GM21619 (cell line): ENCODE data around the gene RSPO4.

Experiments
- ATAC-seq: cut with Tn5 transposase; IDR thresholded peaks from one replicate; pipeline ENCODE4 v1.9.1; 2021; ENCODE audit not compliant: unreplicated experiment

The RSPO4 gene

GRCh38 chr20:971346-971745 lies 30.8 kb downstream of the RSPO4 start:
- no peak for ATAC-seq

GRCh38 chr20:969868-970267 lies 32.2 kb downstream of the RSPO4 start:
- no peak for ATAC-seq

GRCh38 chr20:967796-968742 lies 34.0 kb downstream of the RSPO4 start:
- no peak for ATAC-seq

GRCh38 chr20:965956-966355 lies 36.2 kb downstream of the RSPO4 start:
- no peak for ATAC-seq

- ATAC-seq = no peak
These were observed 38.3 kb downstream of the RSPO4 start for GRCh38 chr20:963795-964194.

- no peak for ATAC-seq
These were observed 39.4 kb downstream of the RSPO4 start for GRCh38 chr20:962683-963082.

GRCh38 chr20:962223-962622 lies 39.9 kb downstream of the RSPO4 start:
- ATAC-seq = no peak

GRCh38 chr20:961768-962167 lies 40.3 kb downstream of the RSPO4 start:
- no peak for ATAC-seq

GRCh38 chr20:959996-960615 lies 42.0 kb downstream of the RSPO4 start:
- no peak for ATAC-seq

- no peak for ATAC-seq
These were observed 42.9 kb downstream of the RSPO4 start for GRCh38 chr20:958936-959815.

- ATAC-seq = no peak
These were observed 44.6 kb downstream of the RSPO4 start for GRCh38 chr20:957544-957943.

- ATAC-seq = peak; percentile 50
These were observed 45.7 kb downstream of the RSPO4 start for GRCh38 chr20:956330-956951.

GRCh38 chr20:955656-956055 lies 46.5 kb downstream of the RSPO4 start:
- no peak for ATAC-seq

- no peak for ATAC-seq
These were observed 47.0 kb downstream of the RSPO4 start for GRCh38 chr20:955111-955510.

- ATAC-seq = no peak
These were observed 48.4 kb downstream of the RSPO4 start for GRCh38 chr20:953742-954141.

GRCh38 chr20:952196-952795 lies 49.8 kb downstream of the RSPO4 start:
- no peak for ATAC-seq

- no peak for ATAC-seq
These were observed 50.5 kb downstream of the RSPO4 start for GRCh38 chr20:951384-952169.

- no peak for ATAC-seq
These were observed 52.4 kb downstream of the RSPO4 start for GRCh38 chr20:949717-950116.

- ATAC-seq = no peak
These were observed 55.3 kb downstream of the RSPO4 start for GRCh38 chr20:946826-947225.

- no peak for ATAC-seq
These were observed 56.3 kb downstream of the RSPO4 start for GRCh38 chr20:945841-946240.
